ENCODE results near the gene PAAF1. TPM values are rescaled to one million over a fixed set of nuclear protein-coding genes. Genes with fewer than 3 reads are reported as not detected.
"Not testable (repeated sequence)": the region's sequence is repeated elsewhere in the genome, so short reads cannot be mapped to it uniquely, and the experiment has no call there.

The PAAF1 gene
- total RNA-seq, 2 donors from 2014 or later: 31.3 to 74.3 TPM

DNA sequence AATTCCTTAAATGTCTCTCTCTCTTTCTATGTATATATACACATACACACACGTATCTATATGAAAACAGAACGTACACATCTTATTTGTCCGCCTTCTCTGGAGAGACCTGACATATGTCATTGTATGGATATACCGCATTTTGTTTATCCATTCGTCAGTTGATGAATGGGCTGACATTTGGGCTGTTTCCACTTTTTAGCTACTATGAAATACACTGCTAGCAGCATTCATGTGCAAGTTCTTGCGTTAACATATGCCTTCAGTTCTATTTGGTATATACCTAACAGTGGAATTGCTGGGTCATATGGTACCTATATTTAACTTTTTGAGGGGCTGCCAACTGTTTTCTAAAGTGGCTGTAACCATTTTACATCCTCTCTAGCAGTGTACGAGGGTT lies 56.0 kb downstream of the PAAF1 start:
- TF ChIP-seq CTCF (conservative IDR thresholded peaks at IDR 0.05): no peak
- Mint-ChIP-seq H3K9me3 (peaks cover 15% of the 10 kb centered on the region), H3K27ac (no peak overlapping the region), H3K4me3 (no peak overlapping the region), H3K27me3 (ENCODE audit: insufficient read depth) (no peaks in the 10 kb centered on the region), H3K4me1 (peaks cover 3% of the 10 kb centered on the region), H3K36me3 (ENCODE audit: low read depth) (peaks cover 49% of the 10 kb centered on the region)
- 93 to 96% methylated on average over 6 to 7 of the region's 7 CpGs for whole genome bisulfite sequencing, 2 experiments (ENCODE audit: insufficient coverage in 1 of 2, insufficient read length in 1 of 2)
- Histone ChIP-seq H3K4me3 (ENCODE audit: low read length) (no peak overlapping the region), H3K36me3 (ENCODE audit: control insufficient read depth, insufficient read depth, low read length) (peaks cover 28% of the 10 kb centered on the region), H3K27ac (ENCODE audit: low read depth, low read length) (no peak overlapping the region), H3K9me3 (ENCODE audit: control insufficient read depth, low read length) (peaks cover 4% of the 10 kb centered on the region), H3K27me3 (ENCODE audit: control insufficient read depth, insufficient read depth, low read length, poor library complexity, severe bottlenecking) (no peaks in the 10 kb centered on the region), H3K9ac (ENCODE audit: extremely low read depth, low read length, poor library complexity, severe bottlenecking) (no peak overlapping the region), H3K4me1 (ENCODE audit: control insufficient read depth, insufficient read depth, low read length) (no peaks in the 10 kb centered on the region)
- no peak for DNase-seq

- H3K27me3 Mint-ChIP-seq (ENCODE audit: insufficient read depth): not testable (repeated sequence)
Measured at GRCh38 chr11:73936047-73936446, 59.2 kb downstream of the PAAF1 start.

GRCh38 chr11:73939096-73939495 lies 62.3 kb downstream of the PAAF1 start:
- TF ChIP-seq CTCF (conservative IDR thresholded peaks at IDR 0.05): no peak
- H3K27ac ChIP-seq (ENCODE audit: low read depth, low read length): no peak overlapping the region
- DNase-seq: no peak
- WGBS, 2 experiments (ENCODE audit: insufficient coverage in 1 of 2, insufficient read length in 1 of 2): 84 to 94% methylated on average over 4 of the region's 4 CpGs
- peaks cover 9% of the 10 kb centered on the region for H3K36me3 ChIP-seq (ENCODE audit: control insufficient read depth, insufficient read depth, low read length)
- peaks cover 71% of the 10 kb centered on the region for H3K9me3 Mint-ChIP-seq
- no peaks in the 10 kb centered on the region for H3K27me3 Mint-ChIP-seq (ENCODE audit: insufficient read depth)
- no peaks in the 10 kb centered on the region for H3K4me1 Mint-ChIP-seq
- H3K4me3 ChIP-seq (ENCODE audit: low read length): no peak overlapping the region
- no peak overlapping the region for H3K27ac Mint-ChIP-seq
- H3K4me1 ChIP-seq (ENCODE audit: control insufficient read depth, insufficient read depth, low read length): no peaks in the 10 kb centered on the region
- no peaks in the 10 kb centered on the region for H3K27me3 ChIP-seq (ENCODE audit: control insufficient read depth, insufficient read depth, low read length, poor library complexity, severe bottlenecking)
- H3K36me3 Mint-ChIP-seq (ENCODE audit: low read depth): peaks cover 28% of the 10 kb centered on the region
- H3K4me3 Mint-ChIP-seq: no peak overlapping the region
- H3K9ac ChIP-seq (ENCODE audit: extremely low read depth, low read length, poor library complexity, severe bottlenecking): no peak overlapping the region
- H3K9me3 ChIP-seq (ENCODE audit: control insufficient read depth, low read length): peaks cover 46% of the 10 kb centered on the region

More at GRCh38 chr11:73936047-73936446, 59.2 kb downstream of the PAAF1 start:
- H3K4me3 Mint-ChIP-seq; DNase-seq; H3K4me1 Mint-ChIP-seq; H3K4me1 ChIP-seq (ENCODE audit: control insufficient read depth, insufficient read depth, low read length); H3K27ac Mint-ChIP-seq; H3K9ac ChIP-seq (ENCODE audit: extremely low read depth, low read length, poor library complexity, severe bottlenecking); H3K4me3 ChIP-seq (ENCODE audit: low read length); H3K27ac ChIP-seq (ENCODE audit: low read depth, low read length); H3K27me3 ChIP-seq (ENCODE audit: control insufficient read depth, insufficient read depth, low read length, poor library complexity, severe bottlenecking): not testable (repeated sequence)
- Histone ChIP-seq H3K36me3 (ENCODE audit: control insufficient read depth, insufficient read depth, low read length) (peaks cover 22% of the 10 kb centered on the region), H3K9me3 (ENCODE audit: control insufficient read depth, low read length) (peaks cover 28% of the 10 kb centered on the region)
- Mint-ChIP-seq H3K36me3 (ENCODE audit: low read depth) (peaks cover 43% of the 10 kb centered on the region), H3K9me3 (peaks cover 48% of the 10 kb centered on the region)
- WGBS, 2 experiments (ENCODE audit: insufficient coverage in 1 of 2, insufficient read length in 1 of 2): 100% methylated on average over 6 of the region's 25 CpGs; no CpG with 5 or more reads in 1 of the 2 experiments
